ENCODE results near the gene CCN2.

Gene CCN2

GRCh38 chr6:131949620-131949908 lies 1.6 kb downstream of the CCN2 start:
- H3K9me3 ChIP-seq (ENCODE audit: severe bottlenecking) = no peaks in the 10 kb centered on the region
- H3K36me3 ChIP-seq (ENCODE audit: low read depth) = peaks cover 25% of the 10 kb centered on the region
- H3K4me3 ChIP-seq (ENCODE audit: severe bottlenecking) = peak overlapping the region; percentile 53
- ATAC-seq (ENCODE audit: low read depth) (no peak), DNase-seq (ENCODE audit: low spot score) (no peak)
- H3K27me3 ChIP-seq (ENCODE audit: insufficient read depth, poor library complexity, severe bottlenecking) = no peaks in the 10 kb centered on the region
- no peak for TF ChIP-seq CTCF (IDR thresholded peaks at IDR 0.05; ENCODE audit: poor library complexity, severe bottlenecking)
- H3K27ac ChIP-seq (ENCODE audit: poor library complexity, severe bottlenecking) = peak overlapping the region; percentile 88
- H3K4me1 ChIP-seq (ENCODE audit: insufficient read depth, poor library complexity, severe bottlenecking) = peaks cover 29% of the 10 kb centered on the region

- H3K27ac ChIP-seq (ENCODE audit: poor library complexity, severe bottlenecking) = peak overlapping the region; percentile 88
- ATAC-seq (ENCODE audit: low read depth) = peak; percentile 4; the same call in 2 of the 3 replicates
- peaks cover 25% of the 10 kb centered on the region for H3K36me3 ChIP-seq (ENCODE audit: low read depth)
- H3K4me3 ChIP-seq (ENCODE audit: severe bottlenecking) = no peak overlapping the region
- DNase-seq (ENCODE audit: low spot score) = no peak
- no peaks in the 10 kb centered on the region for H3K27me3 ChIP-seq (ENCODE audit: insufficient read depth, poor library complexity, severe bottlenecking)
- H3K4me1 ChIP-seq (ENCODE audit: insufficient read depth, poor library complexity, severe bottlenecking) = peaks cover 23% of the 10 kb centered on the region
- no peak for TF ChIP-seq CTCF (IDR thresholded peaks at IDR 0.05; ENCODE audit: poor library complexity, severe bottlenecking)
- H3K9me3 ChIP-seq (ENCODE audit: severe bottlenecking) = no peaks in the 10 kb centered on the region
Measured at GRCh38 chr6:131948692-131949619, 2.2 kb downstream of the CCN2 start.

GRCh38 chr6:131947986-131948661 lies 3.0 kb downstream of the CCN2 start:
- DNase-seq (ENCODE audit: low spot score) (no peak), ATAC-seq (ENCODE audit: low read depth) (peak; percentile 1; the same call in 1 of the 3 replicates)
- no peaks in the 10 kb centered on the region for H3K27me3 ChIP-seq (ENCODE audit: insufficient read depth, poor library complexity, severe bottlenecking)
- TF ChIP-seq CTCF (IDR thresholded peaks at IDR 0.05; ENCODE audit: poor library complexity, severe bottlenecking) = no peak
- H3K27ac ChIP-seq (ENCODE audit: poor library complexity, severe bottlenecking) = peak overlapping the region; percentile 88
- no peaks in the 10 kb centered on the region for H3K9me3 ChIP-seq (ENCODE audit: severe bottlenecking)
- no peak overlapping the region for H3K4me3 ChIP-seq (ENCODE audit: severe bottlenecking)
- H3K36me3 ChIP-seq (ENCODE audit: low read depth) = peaks cover 25% of the 10 kb centered on the region
- peaks cover 19% of the 10 kb centered on the region for H3K4me1 ChIP-seq (ENCODE audit: insufficient read depth, poor library complexity, severe bottlenecking)

- TF ChIP-seq CTCF (IDR thresholded peaks at IDR 0.05; ENCODE audit: poor library complexity, severe bottlenecking) = no peak
- DNase-seq (ENCODE audit: low spot score) = no peak
- ATAC-seq (ENCODE audit: low read depth) = peak; percentile 16
- Histone ChIP-seq H3K4me3 (ENCODE audit: severe bottlenecking) (no peak overlapping the region), H3K36me3 (ENCODE audit: low read depth) (peaks cover 25% of the 10 kb centered on the region), H3K4me1 (ENCODE audit: insufficient read depth, poor library complexity, severe bottlenecking) (peaks cover 15% of the 10 kb centered on the region), H3K9me3 (ENCODE audit: severe bottlenecking) (no peaks in the 10 kb centered on the region), H3K27me3 (ENCODE audit: insufficient read depth, poor library complexity, severe bottlenecking) (no peaks in the 10 kb centered on the region), H3K27ac (ENCODE audit: poor library complexity, severe bottlenecking) (peak overlapping the region; percentile 88)
Measured at GRCh38 chr6:131946992-131947955, 3.9 kb downstream of the CCN2 start.
